ENCODE results near the gene IL17B.

IL17B gene

GRCh38 chr5:149415066-149415967 lies 36.2 kb upstream of the IL17B start:
- no peak for DNase-seq (ENCODE audit: low read depth in 2 of 2, low spot score in 1 of 2)

- no peak for DNase-seq (ENCODE audit: low read depth in 2 of 2, low spot score in 1 of 2)
These were observed 35.4 kb upstream of the IL17B start for GRCh38 chr5:149414405-149415065.

GRCh38 chr5:149413477-149414210 lies 34.6 kb upstream of the IL17B start:
- no peak for DNase-seq (ENCODE audit: low read depth in 2 of 2, low spot score in 1 of 2)

GRCh38 chr5:149412783-149413476 lies 33.8 kb upstream of the IL17B start:
- no peak for DNase-seq (ENCODE audit: low read depth in 2 of 2, low spot score in 1 of 2)

- DNase-seq (ENCODE audit: low read depth in 2 of 2, low spot score in 1 of 2), result no peak
These were observed 32.8 kb upstream of the IL17B start for GRCh38 chr5:149411738-149412519.

GRCh38 chr5:149410721-149411432 lies 31.8 kb upstream of the IL17B start:
- DNase-seq (ENCODE audit: low read depth in 2 of 2, low spot score in 1 of 2), result no peak

GRCh38 chr5:149410071-149410470 lies 31.0 kb upstream of the IL17B start:
- DNase-seq (ENCODE audit: low read depth in 2 of 2, low spot score in 1 of 2), result no peak

- no peak for DNase-seq (ENCODE audit: low read depth in 2 of 2, low spot score in 1 of 2)
These were observed 30.3 kb upstream of the IL17B start for GRCh38 chr5:149409268-149409948.

GRCh38 chr5:149408252-149409099 lies 29.4 kb upstream of the IL17B start:
- no peak for DNase-seq (ENCODE audit: low read depth in 2 of 2, low spot score in 1 of 2)

GRCh38 chr5:149407323-149408251 lies 28.5 kb upstream of the IL17B start:
- DNase-seq (ENCODE audit: low read depth in 2 of 2, low spot score in 1 of 2), result no peak

GRCh38 chr5:149406979-149407306 lies 27.9 kb upstream of the IL17B start:
- no peak for DNase-seq (ENCODE audit: low read depth in 2 of 2, low spot score in 1 of 2)

GRCh38 chr5:149406203-149406978 lies 27.3 kb upstream of the IL17B start:
- DNase-seq (ENCODE audit: low read depth in 2 of 2, low spot score in 1 of 2), result no peak

GRCh38 chr5:149405550-149406202 lies 26.6 kb upstream of the IL17B start:
- DNase-seq (ENCODE audit: low read depth in 2 of 2, low spot score in 1 of 2), result no peak

GRCh38 chr5:149404746-149405549 lies 25.9 kb upstream of the IL17B start:
- DNase-seq (ENCODE audit: low read depth in 2 of 2, low spot score in 1 of 2), result no peak

All from stimulated activated CD8-positive, alpha-beta memory T cell treated with anti-CD3 and anti-CD28 coated beads, Interleukin-4, amount 100 ng/mL, for 1 hour (primary cell).